ENCODE results near the gene DUSP10.

DUSP10 gene

GRCh38 chr1:221741703-221742554 is at the start of gene DUSP10:
Gene DUSP10 (minus strand): TSS chr1:221742089. CDS start chr1:221739744, 2,345 bp downstream.
- DNase-seq (ENCODE audit: low read depth, low spot score) = peak; percentile 97

- no peak for DNase-seq (ENCODE audit: low read depth, low spot score)
Observed at GRCh38 chr1:221788466-221788865, 46.6 kb upstream of the DUSP10 start.

GRCh38 chr1:221786647-221787046 is 44.8 kb upstream of the DUSP10 start:
- no peak for DNase-seq (ENCODE audit: low read depth, low spot score)

GRCh38 chr1:221783936-221784335 is 42.0 kb upstream of the DUSP10 start:
- no peak for DNase-seq (ENCODE audit: low read depth, low spot score)

- no peak for DNase-seq (ENCODE audit: low read depth, low spot score)
Observed at GRCh38 chr1:221783437-221783836, 41.5 kb upstream of the DUSP10 start.

GRCh38 chr1:221782970-221783369 is 41.1 kb upstream of the DUSP10 start:
- no peak for DNase-seq (ENCODE audit: low read depth, low spot score)

- DNase-seq (ENCODE audit: low read depth, low spot score) = no peak
Observed at GRCh38 chr1:221782477-221782876, 40.6 kb upstream of the DUSP10 start.

- DNase-seq (ENCODE audit: low read depth, low spot score) = no peak
Observed at GRCh38 chr1:221781102-221781755, 39.3 kb upstream of the DUSP10 start.

- DNase-seq (ENCODE audit: low read depth, low spot score) = no peak
Observed at GRCh38 chr1:221780175-221780574, 38.3 kb upstream of the DUSP10 start.

- DNase-seq (ENCODE audit: low read depth, low spot score) = no peak
Observed at GRCh38 chr1:221779771-221780170, 37.9 kb upstream of the DUSP10 start.

GRCh38 chr1:221778535-221779142 is 36.8 kb upstream of the DUSP10 start:
- no peak for DNase-seq (ENCODE audit: low read depth, low spot score)

- no peak for DNase-seq (ENCODE audit: low read depth, low spot score)
Observed at GRCh38 chr1:221778125-221778524, 36.2 kb upstream of the DUSP10 start.

GRCh38 chr1:221777431-221778072 is 35.7 kb upstream of the DUSP10 start:
- no peak for DNase-seq (ENCODE audit: low read depth, low spot score)

GRCh38 chr1:221776495-221777301 is 34.8 kb upstream of the DUSP10 start:
- no peak for DNase-seq (ENCODE audit: low read depth, low spot score)

GRCh38 chr1:221775206-221775605 is 33.3 kb upstream of the DUSP10 start:
- no peak for DNase-seq (ENCODE audit: low read depth, low spot score)

GRCh38 chr1:221774054-221774842 is 32.4 kb upstream of the DUSP10 start:
- no peak for DNase-seq (ENCODE audit: low read depth, low spot score)

GRCh38 chr1:221773383-221773782 is 31.5 kb upstream of the DUSP10 start:
- no peak for DNase-seq (ENCODE audit: low read depth, low spot score)

- DNase-seq (ENCODE audit: low read depth, low spot score) = no peak
Observed at GRCh38 chr1:221772117-221772516, 30.2 kb upstream of the DUSP10 start.

- DNase-seq (ENCODE audit: low read depth, low spot score) = no peak
Observed at GRCh38 chr1:221768444-221769066, 26.7 kb upstream of the DUSP10 start.

- DNase-seq (ENCODE audit: low read depth, low spot score) = no peak
Observed at GRCh38 chr1:221766210-221766609, 24.3 kb upstream of the DUSP10 start.

All from iPS DF 19.7 (cell line).